Transverse colon (tissue), 4 donors: ENCODE measurements around the gene KLF5.

Experiments
- CTCF ChIP-seq, 5 experiments: fragments of 200-600 bp in 3 of 5; fragments of 450-650 bp in 2 of 5; sonication (generic) in 3 of 5; IDR thresholded peaks; 1 replicate in 2 of 5; 2 replicates in 3 of 5; pipeline ENCODE4 v1.5.1; 2016 to 2017; ENCODE audit warnings: antibody characterized with exemption in 5 of 5, inconsistent platforms in 3 of 5, mild to moderate bottlenecking in 2 of 5, moderate library complexity in 1 of 5
- EP300 ChIP-seq: sonication (generic); formaldehyde crosslinking; IDR thresholded peaks from one replicate; pipeline ENCODE4 v1.6.1; 2017; ENCODE audit warnings: antibody characterized with exemption, low read depth
- POLR2A ChIP-seq: fragments of 450-650 bp; IDR thresholded peaks from one replicate; pipeline ENCODE4 v1.6.1; 2016; ENCODE audit warnings: antibody characterized with exemption, mild to moderate bottlenecking, moderate library complexity
- POLR2AphosphoS5 ChIP-seq, 3 donors: sonication (generic); formaldehyde crosslinking; IDR thresholded peaks; one replicate each; pipeline ENCODE4 v1.6.1; 2016; ENCODE audit warnings: antibody characterized with exemption in 3 of 3

- no peak for TF ChIP-seq CTCF (IDR thresholded peaks at IDR 0.05)
- no peak for TF ChIP-seq POLR2AphosphoS5 (IDR thresholded peaks at IDR 0.05)
- no peak for TF ChIP-seq EP300
- no peak for TF ChIP-seq POLR2A
These were observed 50.6 kb downstream of the KLF5 start for GRCh38 chr13:73109288-73109899.
